Body of pancreas (tissue), 4 donors: ENCODE results near the gene WRAP73. TPM values are rescaled to one million over a fixed set of nuclear protein-coding genes. Genes with fewer than 3 reads are reported as not detected.

Experiments used
- ATAC-seq: fragments of 150-250 bp; one replicate; pipeline ENCODE4 v1.9.1; 2016
- DNase-seq, 4 donors: peaks; one replicate each; pipeline ENCODE4 v3.0.0-alpha.2; 2019
- H3K27ac ChIP-seq, 4 donors: fragments of 200-600 bp; sonication (generic); 1 replicate in 3 of 4; 2 replicates in 1 of 4; pipeline versions ENCODE4 v1.5.1 to v1.6.1; 2016 to 2019; ENCODE audit warnings: mild to moderate bottlenecking in 1 of 4, mixed read lengths in 1 of 4, moderate library complexity in 1 of 4
- H3K27me3 ChIP-seq, 2 donors: fragments of 200-600 bp; sonication (generic); one replicate each; pipeline ENCODE4 v1.6.0; 2016; ENCODE audit warnings: mild to moderate bottlenecking in 1 of 2
- H3K36me3 ChIP-seq, 2 donors: fragments of 200-600 bp; sonication (generic); replicated peaks in 1 of 2; 2 replicates each; pipeline ENCODE4 v1.5.1; 2016; ENCODE audit warnings: low read depth in 2 of 2; ENCODE audit not compliant: insufficient read depth in 1 of 2
- H3K4me1 ChIP-seq: fragments of 200-600 bp; sonication (generic); one replicate; pipeline ENCODE4 v1.6.0; 2016
- H3K4me3 ChIP-seq, 2 donors: fragments of 200-600 bp; sonication (generic); 1 replicate in 1 of 2; 2 replicates in 1 of 2; pipeline ENCODE4 v1.5.1; 2016 to 2019
- H3K9me3 ChIP-seq, 3 donors: fragments of 200-600 bp; sonication (generic); 1 replicate in 2 of 3; 2 replicates in 1 of 3; pipeline ENCODE4 v1.5.1; 2016
- CTCF ChIP-seq, 7 experiments: fragments of 450-650 bp in 4 of 7; fragments of 200-600 bp in 3 of 7; sonication (generic) in 3 of 7; IDR thresholded peaks; one replicate each; pipeline ENCODE4 v1.5.1; 2016 to 2019; ENCODE audit warnings: antibody characterized with exemption in 7 of 7
- POLR2A ChIP-seq, 3 donors: fragments of 450-650 bp; IDR thresholded peaks; one replicate each; pipeline ENCODE4 v1.6.1; 2016; ENCODE audit warnings: antibody characterized with exemption in 3 of 3, mild to moderate bottlenecking in 2 of 3
- WGBS, 2 donors: methylation state at CpG; one replicate each; pipeline ENCODE4 v1.1.5; 2017; 5-methylcytosine and 5-hydroxymethylcytosine counted together
- intact Hi-C: fragments of 100-400 bp; cut with DNase I; formaldehyde crosslinking; loops from one replicate; pipeline ENCODE4 v1.15.1; 2023
- total RNA-seq, 2 donors: library from RNA; depleted of rRNA; stranded (reverse); fragments of >200 nt; gene quantifications; one replicate each; pipeline ENCODE4 v1.1.0, GENCODE V29; 2016

Gene WRAP73
- total RNA-seq, 2 donors from 2014 or later: 7.8 to 35.6 TPM

GRCh38 chr1:3651026-3651929 is 1.4 kb upstream of the WRAP73 start:
- Histone ChIP-seq H3K4me1 (peaks cover 50% of the 10 kb centered on the region), H3K36me3 (no peaks in the 10 kb centered on the region), H3K4me3 (no peak overlapping the region), H3K9me3 (no peaks in the 10 kb centered on the region), H3K27ac (no peak overlapping the region), H3K27me3 (peaks cover 0 to 33% of the 10 kb centered on the region in 2 donors)
- WGBS, 2 donors: 4% methylated on average over 83 of the region's 83 CpGs; no CpG with 5 or more reads in 1 of the 2 donors
- intact Hi-C loops: no loop called here
- ATAC-seq (no peak), DNase-seq (no peak)
- TF ChIP-seq CTCF (IDR thresholded peaks at IDR 0.05) (no peak), POLR2A (IDR thresholded peaks at IDR 0.05) (no peak)

- ATAC-seq (no peak), DNase-seq (no peak)
- no peaks in the 10 kb centered on the region for H3K9me3 ChIP-seq
- TF ChIP-seq POLR2A (IDR thresholded peaks at IDR 0.05) (no peak), CTCF (IDR thresholded peaks at IDR 0.05) (no peak)
- H3K27me3 ChIP-seq: peaks cover 0 to 33% of the 10 kb centered on the region in 2 donors
- H3K36me3 ChIP-seq: peaks cover 0 to 3% of the 10 kb centered on the region in 2 donors
- H3K27ac ChIP-seq: no peak overlapping the region
- H3K4me1 ChIP-seq: peaks cover 50% of the 10 kb centered on the region
- intact Hi-C loops: no loop called here
- 9 to 20% methylated on average over 33 to 50 of the region's 50 CpGs for WGBS, 2 donors
- no peak overlapping the region for H3K4me3 ChIP-seq
Observed at GRCh38 chr1:3650248-3651025, 534 bp upstream of the WRAP73 start.

GRCh38 chr1:3646596-3646995 is 3.3 kb downstream of the WRAP73 start:
- 90 to 96% methylated on average over 13 to 20 of the region's 20 CpGs for WGBS, 2 donors
- intact Hi-C loops: no loop called here
- TF ChIP-seq CTCF (IDR thresholded peaks at IDR 0.05): no peak
- no peak for TF ChIP-seq POLR2A (IDR thresholded peaks at IDR 0.05)
- Histone ChIP-seq H3K27me3 (peaks cover 0 to 12% of the 10 kb centered on the region in 2 donors), H3K9me3 (no peaks in the 10 kb centered on the region), H3K36me3 (peaks cover 0 to 3% of the 10 kb centered on the region in 2 donors), H3K4me3 (no peak overlapping the region), H3K4me1 (peaks cover 35% of the 10 kb centered on the region), H3K27ac (no peak overlapping the region)
- no peak for DNase-seq
- no peak for ATAC-seq

GRCh38 chr1:3645666-3646355 is 4.1 kb downstream of the WRAP73 start:
- Histone ChIP-seq H3K27ac (no peak overlapping the region), H3K9me3 (no peaks in the 10 kb centered on the region), H3K36me3 (peaks cover 0 to 3% of the 10 kb centered on the region in 2 donors), H3K27me3 (peaks cover 0 to 4% of the 10 kb centered on the region in 2 donors), H3K4me3 (no peak overlapping the region), H3K4me1 (peaks cover 27% of the 10 kb centered on the region)
- ATAC-seq (no peak), DNase-seq (no peak)
- intact Hi-C loops: no loop called here
- no peak for TF ChIP-seq CTCF (IDR thresholded peaks at IDR 0.05)
- no peak for TF ChIP-seq POLR2A (IDR thresholded peaks at IDR 0.05)
- WGBS, 2 donors: 92 to 93% methylated on average over 27 of the region's 27 CpGs
